H1 (cell line): Measurements from ENCODE around the gene CDH26. TPM values are rescaled to one million over a fixed set of nuclear protein-coding genes. Genes with fewer than 3 reads are reported as not detected.

Source experiments
- CTCF ChIA-PET: fragments of 300-600 bp; sonication (Branson Sonifier 250); formaldehyde crosslinking; loops from one replicate; lab custom pipeline; 2021; ENCODE audit not compliant: partially characterized antibody; lab: Charles Lee
- POLR2A ChIA-PET: fragments of 300-600 bp; sonication (Branson Sonifier 250); formaldehyde crosslinking; loops from one replicate; lab custom pipeline; 2021; ENCODE audit warnings: inconsistent platforms; ENCODE audit not compliant: partially characterized antibody; lab: Charles Lee
- DNase-seq, 2 experiments: peaks; one replicate each; pipeline versions ENCODE4 v3.0.0 to v3.0.0-alpha.2; 2010 to 2022; ENCODE audit warnings: low spot score in 2 of 2, low read depth in 1 of 2, mixed read lengths in 1 of 2
- FAIRE-seq: peaks from 2 replicates; lab custom pipeline; 2011; peaks lifted over from hg19 to GRCh38; lab: Jason Lieb, UNC
- H2AFZ ChIP-seq: 2 replicates; pipeline ENCODE4 v1.8.1; 2012; ENCODE audit warnings: low read length, inconsistent platforms
- H2AK5ac ChIP-seq: 2 replicates; pipeline ENCODE4 v1.6.1; 2013; ENCODE audit warnings: low read depth, low read length
- H2BK120ac ChIP-seq: replicated peaks from 2 replicates; pipeline ENCODE3; 2013; ENCODE audit warnings: low read depth, low read length, inconsistent platforms
- H2BK12ac ChIP-seq: 2 replicates; pipeline ENCODE4 v1.6.1; 2013; ENCODE audit warnings: low read depth, low read length
- H2BK15ac ChIP-seq: 2 replicates; pipeline ENCODE4 v1.6.1; 2013; ENCODE audit warnings: low read length
- H2BK20ac ChIP-seq: 2 replicates; pipeline ENCODE4 v1.6.1; 2013; ENCODE audit warnings: low read length
- H2BK5ac ChIP-seq: 2 replicates; pipeline ENCODE4 v1.6.1; 2013; ENCODE audit warnings: low read depth, low read length
- H3K14ac ChIP-seq: 2 replicates; pipeline ENCODE4 v1.6.1; 2013; ENCODE audit warnings: inconsistent platforms; ENCODE audit not compliant: insufficient read length
- H3K18ac ChIP-seq: 2 replicates; pipeline ENCODE4 v1.6.1; 2013; ENCODE audit warnings: low read length; ENCODE audit errors: extremely low read depth
- H3K23ac ChIP-seq: 2 replicates; pipeline ENCODE4 v1.6.1; 2013; ENCODE audit warnings: inconsistent platforms; ENCODE audit not compliant: insufficient read length
- H3K23me2 ChIP-seq: 2 replicates; pipeline ENCODE4 v1.6.1; 2013; ENCODE audit warnings: low read depth, low read length
- H3K27ac ChIP-seq: 2 replicates; pipeline ENCODE4 v1.6.1; 2011; ENCODE audit warnings: low read depth, low read length, inconsistent platforms
- H3K27me3 ChIP-seq, 4 experiments: replicated peaks in 1 of 4; 1 replicate in 1 of 4; 2 replicates in 3 of 4; pipeline versions ENCODE4 v1.6.1 to v1.8.1; 2011 to 2013; ENCODE audit warnings: low read length in 3 of 4, mild to moderate bottlenecking in 3 of 4, inconsistent platforms in 2 of 4, mixed read lengths in 2 of 4, moderate library complexity in 1 of 4; ENCODE audit not compliant: control insufficient read depth in 3 of 4, insufficient read depth in 3 of 4; ENCODE audit errors: extremely low read depth in 1 of 4
- H3K36me3 ChIP-seq, 4 experiments: 2 replicates each; pipeline versions ENCODE4 v1.6.1 to v1.8.1; 2011 to 2013; ENCODE audit warnings: mild to moderate bottlenecking in 4 of 4, low read length in 3 of 4, moderate library complexity in 2 of 4, control low read depth in 1 of 4, inconsistent platforms in 1 of 4; ENCODE audit not compliant: insufficient read depth in 4 of 4, control insufficient read depth in 2 of 4
- H3K4ac ChIP-seq: replicated peaks from 2 replicates; pipeline ENCODE3; 2013; ENCODE audit warnings: low read length, low read depth, mixed read lengths, inconsistent platforms; ENCODE audit not compliant: insufficient read length
- H3K4me1 ChIP-seq, 4 experiments: replicated peaks in 1 of 4; 1 replicate in 1 of 4; 2 replicates in 3 of 4; pipeline versions ENCODE4 v1.6.1 to v1.8.1; 2011 to 2013; ENCODE audit warnings: low read length in 3 of 4, inconsistent platforms in 2 of 4, mixed read lengths in 1 of 4; ENCODE audit not compliant: insufficient read depth in 4 of 4, control insufficient read depth in 3 of 4
- H3K4me2 ChIP-seq, 2 experiments: 2 replicates each; pipeline versions ENCODE4 v1.6.1 to v1.8.1; 2011 to 2013; ENCODE audit warnings: low read depth in 2 of 2, low read length in 2 of 2, control low read depth in 1 of 2, inconsistent platforms in 1 of 2, mild to moderate bottlenecking in 1 of 2; ENCODE audit not compliant: insufficient read depth in 1 of 2
- H3K4me3 ChIP-seq, 4 experiments: fragments of 200-600, 300-600 bp in 1 of 4; sonication (generic), shearing (Covaris generic), sonication (Bioruptor Twin) in 1 of 4; 2 replicates each; pipeline versions ENCODE4 v1.5.1 to v1.8.1; 2011 to 2016; ENCODE audit warnings: low read length in 4 of 4, low read depth in 3 of 4, control low read depth in 2 of 4, inconsistent platforms in 2 of 4, mild to moderate bottlenecking in 2 of 4, mixed read lengths in 1 of 4, moderate library complexity in 1 of 4; ENCODE audit not compliant: insufficient read depth in 2 of 4; ENCODE audit errors: extremely low read depth in 1 of 4
- H3K56ac ChIP-seq: replicated peaks from 2 replicates; pipeline ENCODE3; 2013; ENCODE audit warnings: low read depth, mild to moderate bottlenecking, mixed read lengths, low read length, inconsistent platforms; ENCODE audit not compliant: insufficient read length
- H3K79me1 ChIP-seq: 2 replicates; pipeline ENCODE4 v1.6.1; 2013; ENCODE audit warnings: low read depth, low read length, control low read depth
- H3K79me2 ChIP-seq, 2 experiments: 2 replicates each; pipeline versions ENCODE4 v1.6.1 to v1.8.1; 2012 to 2013; ENCODE audit warnings: low read length in 2 of 2, mild to moderate bottlenecking in 2 of 2, inconsistent platforms in 1 of 2; ENCODE audit not compliant: insufficient read depth in 2 of 2, control insufficient read depth in 1 of 2
- H3K9ac ChIP-seq, 4 experiments: replicated peaks in 1 of 4; 1 replicate in 1 of 4; 2 replicates in 3 of 4; pipeline versions ENCODE4 v1.6.1 to v1.8.1; 2011 to 2013; ENCODE audit warnings: low read depth in 3 of 4, low read length in 3 of 4, control low read depth in 2 of 4, mild to moderate bottlenecking in 2 of 4, moderate library complexity in 2 of 4, inconsistent platforms in 1 of 4; ENCODE audit errors: extremely low read depth in 1 of 4
- H3K9me3 ChIP-seq, 2 experiments: 2 replicates each; pipeline versions ENCODE4 v1.6.1 to v1.8.1; 2012 to 2013; ENCODE audit warnings: mild to moderate bottlenecking in 2 of 2, moderate library complexity in 2 of 2, control low read depth in 1 of 2, inconsistent platforms in 1 of 2, low read depth in 1 of 2, low read length in 1 of 2, mixed read lengths in 1 of 2; ENCODE audit not compliant: insufficient read depth in 2 of 2
- H4K20me1 ChIP-seq, 2 experiments: replicated peaks in 1 of 2; 2 replicates each; pipeline versions ENCODE3 to v1.8.1; 2011 to 2013; ENCODE audit warnings: inconsistent platforms in 2 of 2, low read length in 2 of 2, mild to moderate bottlenecking in 1 of 2; ENCODE audit not compliant: insufficient read depth in 2 of 2, control insufficient read depth in 1 of 2
- H4K5ac ChIP-seq: 2 replicates; pipeline ENCODE4 v1.6.1; 2013; ENCODE audit warnings: low read length, low read depth, mixed read lengths, inconsistent platforms; ENCODE audit not compliant: insufficient read length
- H4K8ac ChIP-seq: 2 replicates; pipeline ENCODE4 v1.8.0; 2013; ENCODE audit warnings: mild to moderate bottlenecking, moderate library complexity, low read length, inconsistent platforms; ENCODE audit not compliant: insufficient read depth; ENCODE audit errors: extremely low read depth
- H4K91ac ChIP-seq: replicated peaks from 2 replicates; pipeline ENCODE3; 2013; ENCODE audit warnings: low read length, mixed read lengths, inconsistent platforms; ENCODE audit not compliant: insufficient read length
- ASH2L ChIP-seq: fragments of 200-600, 300-600 bp; sonication (generic); IDR thresholded peaks from one replicate; pipeline ENCODE4 v1.7.1; 2017; ENCODE audit warnings: low read length
- CREB1 ChIP-seq: IDR thresholded peaks from 2 replicates; pipeline ENCODE4 v1.6.1; 2012; ENCODE audit warnings: inconsistent platforms
- EGR1 ChIP-seq: IDR thresholded peaks from 2 replicates; pipeline ENCODE4 v1.6.1; 2011; ENCODE audit warnings: low read depth, low read length, borderline replicate concordance
- KDM4A ChIP-seq: IDR thresholded peaks from one replicate; pipeline ENCODE4 v1.7.1; 2012; ENCODE audit warnings: low read depth, mild to moderate bottlenecking, moderate library complexity, low read length, inconsistent platforms; ENCODE audit not compliant: severe bottlenecking
- POLR2AphosphoS5 ChIP-seq: IDR thresholded peaks from 2 replicates; pipeline ENCODE4 v1.6.1; 2011; ENCODE audit warnings: low read depth, low read length
- RXRA ChIP-seq: IDR thresholded peaks from 2 replicates; pipeline ENCODE4 v1.6.1; 2011; ENCODE audit warnings: low read depth, mild to moderate bottlenecking, low read length, moderate library complexity; ENCODE audit not compliant: insufficient read depth
- SUZ12 ChIP-seq: fragments of 200-600 bp; sonication (generic); IDR thresholded peaks from 2 replicates; pipeline ENCODE4 v1.6.1; 2012; ENCODE audit warnings: mild to moderate bottlenecking, inconsistent platforms, low read length, moderate library complexity, mixed read lengths
- TAF1 ChIP-seq: IDR thresholded peaks from 2 replicates; pipeline ENCODE4 v1.6.1; 2011; ENCODE audit warnings: mild to moderate bottlenecking, low read depth, low read length
- TAF7 ChIP-seq: optimal IDR thresholded peaks from 2 replicates; pipeline ENCODE3; 2011; ENCODE audit warnings: low read depth, mild to moderate bottlenecking, inconsistent platforms, low read length, moderate library complexity, borderline replicate concordance
- WGBS, 2 experiments: shearing (Covaris generic) in 1 of 2; methylation state at CpG; one replicate each; pipeline versions ENCODE4 v1.1.6 to v1.1.7; 2013 to 2015; ENCODE audit warnings: low lambda C conversion rate in 2 of 2, mixed read lengths in 2 of 2, inconsistent platforms in 1 of 2, low coverage in 1 of 2, missing lambda C conversion rate in 1 of 2; ENCODE audit not compliant: insufficient replicate concordance in 2 of 2, insufficient coverage in 1 of 2, insufficient read length in 1 of 2; ENCODE audit errors: extremely low coverage in 1 of 2, missing lambda C conversion rate in 1 of 2; 5-methylcytosine and 5-hydroxymethylcytosine counted together
- polyA plus RNA-seq, 7 experiments: library from polyadenylated mRNA; depleted of rRNA in 3 of 7; stranded (reverse) in 5 of 7; unstranded in 2 of 7; fragments of >200 nt in 5 of 7; fragments of 200-250 nt in 2 of 7; gene quantifications; 1 replicate in 5 of 7; 2 replicates in 1 of 7; 4 replicates in 1 of 7; pipeline versions ENCODE4 v1.2.1 to v1.2.3, GENCODE V29; 2011 to 2013; ENCODE audit warnings: missing spikeins in 2 of 7, mixed read lengths in 2 of 7
- total RNA-seq: library from RNA; stranded (reverse); fragmentation: NEBNext Ultra II Directional; extraction: Animal tissue kit (Norgen Biotek cat#: 25700); gene quantifications from 2 replicates; pipeline ENCODE4 v1.2.1, GENCODE V29; 2021
- TF ChIP-seq, protein P1 (sequence below): IDR thresholded peaks from 2 replicates; pipeline ENCODE4 v1.6.1; 2012; ENCODE audit warnings: inconsistent platforms

The CDH26 gene
- total and polyA plus RNA-seq, 2 of the 8 experiments (the other 6 are each of a cell fraction or from before 2014, with no cell fraction given): 1.5 to 1.7 TPM

DNA sequence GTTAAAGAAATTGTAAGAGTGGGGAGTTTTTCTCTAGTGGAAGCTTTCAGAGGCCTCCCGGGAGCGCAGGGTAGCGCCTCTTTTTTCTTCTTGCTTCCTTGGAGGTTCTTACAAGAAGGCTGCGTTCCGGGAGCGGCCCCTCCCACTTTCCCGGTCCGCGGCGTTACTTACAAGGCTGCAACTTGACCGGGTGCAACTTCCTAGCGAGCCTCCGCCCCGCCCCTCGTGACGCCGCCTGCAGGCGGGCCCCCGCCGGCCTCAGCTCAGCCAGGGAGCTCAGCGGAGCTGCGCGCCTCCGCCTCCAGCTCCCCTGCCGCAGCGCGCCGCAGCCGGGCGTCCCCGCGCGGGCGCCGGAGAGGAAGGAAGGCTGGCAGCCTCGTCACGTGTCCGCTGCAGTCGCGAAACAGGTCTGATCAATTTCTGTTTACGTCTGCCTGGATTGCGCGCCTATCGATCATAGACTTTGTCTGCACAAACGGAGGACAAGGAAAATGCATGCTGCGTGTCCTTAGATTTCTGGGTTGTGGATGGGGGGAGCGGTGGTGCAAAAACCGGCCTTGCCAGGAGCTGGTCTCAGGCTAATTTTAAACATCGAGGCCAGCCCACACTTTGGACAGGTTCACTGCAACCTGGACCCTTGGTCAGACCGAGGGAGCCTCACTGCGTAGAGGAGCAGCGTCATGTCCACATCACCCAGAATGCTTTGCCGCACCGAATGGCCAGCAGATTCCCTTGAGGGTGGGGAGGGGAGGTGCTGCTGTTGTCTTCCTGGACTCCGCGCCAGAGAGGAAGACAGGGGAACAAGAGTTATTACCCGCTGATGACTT is 17.9 kb upstream of the CDH26 start, which contains the start of the genes FAM217B and PPP1R3D:
TSS of gene FAM217B (plus strand) at position 261 of the 827 bp plus-strand sequence. CDS start 3,555 bp downstream, outside the sequence.
TSS of gene PPP1R3D (minus strand) at position 177 of the 827 bp plus-strand sequence. CDS start 374 bp downstream, outside the sequence.
- Histone ChIP-seq H3K9me3 (peaks cover 5 to 9% of the 10 kb centered on the region in 2 experiments; a peak in 3 of 4 replicates), H2AFZ (peak within 1 kb of the TSS; percentile 95), H2BK5ac (peak within 1 kb of the TSS; percentile 95), H4K8ac (peak within 1 kb of the TSS; percentile 94), H3K9ac (peak within 1 kb of the TSS; percentile 45 to 83 (median 80)), H3K18ac (peak within 1 kb of the TSS; percentile 99), H2BK15ac (peak within 1 kb of the TSS; percentile 88; the same call in 1 of the 2 replicates), H4K20me1 (peaks cover 0 to 7% of the 10 kb centered on the region in 2 experiments), H3K4me3 (peak within 1 kb of the TSS; percentile 61 to 88 (median 75)), H2BK12ac (peak within 1 kb of the TSS; percentile 63; the same call in 1 of the 2 replicates), H2AK5ac (no peak within 1 kb of the TSS; the same call in 1 of the 2 replicates), H3K14ac (no peak within 1 kb of the TSS), H3K23me2 (peaks cover 12% of the 10 kb centered on the region), H3K4me2 (peak within 1 kb of the TSS; percentile 83 to 93), H2BK20ac (no peak within 1 kb of the TSS), H3K27ac (peak within 1 kb of the TSS; percentile 72), H4K91ac (peak within 1 kb of the TSS; percentile 90), H2BK120ac (peak within 1 kb of the TSS; percentile 19), H4K5ac (peak within 1 kb of the TSS; percentile 49), H3K56ac (peak within 1 kb of the TSS; percentile 73), H3K36me3 (peaks cover 0 to 17% (median 7%) of the 10 kb centered on the region in 4 experiments; a peak in 4 of 8 replicates), H3K79me1 (no peaks in the 10 kb centered on the region), H3K4ac (peak within 1 kb of the TSS; percentile 97), H3K23ac (no peak within 1 kb of the TSS), H3K27me3 (peaks cover 9 to 19% (median 15%) of the 10 kb centered on the region in 4 experiments), H3K79me2 (peaks cover 0 to 5% of the 10 kb centered on the region in 2 experiments; a peak in 1 of 4 replicates), H3K4me1 (peaks cover 0 to 6% (median 2%) of the 10 kb centered on the region in 4 experiments; a peak in 4 of 7 replicates)
- WGBS, 2 experiments: 1% methylated on average over 54 of the region's 57 CpGs; no CpG with 5 or more reads in 1 of the 2 experiments
- CTCF ChIA-PET: interaction anchor here (0.7 kb wide), 2 partner anchors 9 to 1558 kb away, joined by 3 read pairs; no protein-coding TSS in a partner anchor
- POLR2A ChIA-PET: interaction anchor here (0.8 to 2.3 kb wide), 7 partner anchors 9 to 54 kb away, joined by 3 to 8 read pairs (median 3); partner anchors contain the start of gene CDH26
- FAIRE-seq: peak; percentile 39
- DNase-seq: peak; percentile 90 to 92
- TF ChIP-seq EGR1: no peak
- TF ChIP-seq RXRA: no peak
- TF ChIP-seq, protein P1, sequence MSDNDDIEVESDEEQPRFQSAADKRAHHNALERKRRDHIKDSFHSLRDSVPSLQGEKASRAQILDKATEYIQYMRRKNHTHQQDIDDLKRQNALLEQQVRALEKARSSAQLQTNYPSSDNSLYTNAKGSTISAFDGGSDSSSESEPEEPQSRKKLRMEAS: peak; percentile 8; the same call in 1 of the 2 replicates
- TF ChIP-seq KDM4A: peak; percentile 81
- peak; percentile 54 for TF ChIP-seq TAF1
- peak; percentile 85; the same call in 1 of the 2 replicates for TF ChIP-seq POLR2AphosphoS5
- peak; percentile 4 for TF ChIP-seq TAF7
- TF ChIP-seq SUZ12: no peak
- peak; percentile 91 for TF ChIP-seq ASH2L
- peak; percentile 56; the same call in 1 of the 2 replicates for TF ChIP-seq CREB1
